Stimulated activated CD8-positive, alpha-beta memory T cell treated with anti-CD3 and anti-CD28 coated beads, Interleukin-4, amount 100 ng/mL, for 24 hours (primary cell): ENCODE results near the gene CACNA1E.

ENCODE experiments used
- DNase-seq: peaks from one replicate; pipeline ENCODE4 v3.0.0-alpha.2; 2020; ENCODE audit warnings: low read depth

The CACNA1E gene

DNA sequence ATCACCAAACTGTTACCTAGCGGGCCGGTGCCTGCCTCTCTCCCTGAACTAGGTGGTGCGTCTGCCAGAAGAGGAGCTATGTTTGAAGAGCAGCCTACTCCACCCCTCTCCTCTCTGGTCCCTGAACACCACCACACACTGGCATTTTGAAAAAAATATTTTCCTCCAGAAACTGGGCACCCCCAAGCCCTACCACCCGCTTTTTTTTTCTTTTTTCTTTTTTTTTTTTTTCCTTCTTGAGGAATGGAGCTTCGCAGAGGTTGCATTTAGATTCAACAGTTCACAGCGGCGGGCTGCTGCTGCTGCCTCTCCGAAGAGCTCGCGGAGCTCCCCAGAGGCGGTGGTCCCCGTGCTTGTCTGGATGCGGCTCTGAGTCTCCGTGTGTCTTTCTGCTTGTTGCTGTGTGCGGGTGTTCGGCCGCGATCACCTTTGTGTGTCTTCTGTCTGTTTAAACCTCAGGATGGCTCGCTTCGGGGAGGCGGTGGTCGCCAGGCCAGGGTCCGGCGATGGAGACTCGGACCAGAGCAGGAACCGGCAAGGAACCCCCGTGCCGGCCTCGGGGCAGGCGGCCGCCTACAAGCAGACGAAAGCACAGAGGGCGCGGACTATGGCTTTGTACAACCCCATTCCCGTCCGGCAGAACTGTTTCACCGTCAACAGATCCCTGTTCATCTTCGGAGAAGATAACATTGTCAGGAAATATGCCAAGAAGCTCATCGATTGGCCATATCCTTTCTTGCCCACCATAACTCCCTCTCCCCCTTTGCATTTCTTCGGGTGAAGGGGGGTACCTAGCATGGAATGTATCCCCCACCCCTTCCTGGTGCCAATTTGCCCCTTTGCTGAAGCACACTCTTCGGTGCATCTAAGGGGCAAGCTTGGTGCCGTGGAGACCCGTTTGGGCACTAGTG is at the start of gene CACNA1E:
Gene CACNA1E (plus strand): TSS at position 233 of the 911 bp plus-strand sequence. CDS start 228 bp downstream, at position 461.
- DNase-seq, result no peak

DNA sequence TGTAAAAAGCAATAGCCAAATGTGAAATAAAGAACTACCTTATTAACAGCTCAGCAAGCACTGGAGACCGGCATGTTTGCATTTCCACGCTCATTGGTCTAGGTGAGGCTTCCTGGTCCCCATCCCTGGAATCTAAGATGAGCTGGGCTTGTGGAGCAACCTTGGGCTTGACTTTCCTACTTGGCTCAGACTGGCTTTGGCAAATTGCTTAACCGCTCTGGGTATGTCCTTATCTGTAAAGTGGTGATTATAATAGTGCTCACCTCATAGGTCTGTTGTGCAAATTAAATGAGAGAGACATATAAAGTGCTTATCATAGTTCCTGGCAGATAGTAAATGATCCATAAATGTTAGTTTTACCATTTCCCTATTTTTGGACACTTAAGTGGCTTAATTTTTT is 49.4 kb upstream of the CACNA1E start:
- DNase-seq, result no peak

DNA sequence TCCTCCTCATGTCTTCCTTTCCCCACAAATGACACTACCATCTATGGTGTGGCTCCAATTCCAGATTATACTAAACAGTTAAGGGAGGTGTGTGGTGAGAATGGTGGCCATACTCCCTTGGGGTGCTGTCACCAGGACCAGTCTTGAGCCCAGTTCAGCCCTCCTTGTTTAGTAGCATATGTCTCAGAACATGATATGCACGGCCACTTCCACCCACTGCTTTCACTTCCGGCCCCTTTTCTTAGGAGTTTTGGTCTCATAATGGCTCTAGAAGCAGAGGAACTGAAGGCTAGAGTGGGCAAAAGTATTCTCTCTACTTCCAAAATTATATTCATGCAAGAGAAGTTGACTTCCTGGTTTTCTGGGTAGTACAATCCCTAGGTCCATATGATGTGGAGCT is 45.3 kb upstream of the CACNA1E start:
- no peak for DNase-seq

DNA sequence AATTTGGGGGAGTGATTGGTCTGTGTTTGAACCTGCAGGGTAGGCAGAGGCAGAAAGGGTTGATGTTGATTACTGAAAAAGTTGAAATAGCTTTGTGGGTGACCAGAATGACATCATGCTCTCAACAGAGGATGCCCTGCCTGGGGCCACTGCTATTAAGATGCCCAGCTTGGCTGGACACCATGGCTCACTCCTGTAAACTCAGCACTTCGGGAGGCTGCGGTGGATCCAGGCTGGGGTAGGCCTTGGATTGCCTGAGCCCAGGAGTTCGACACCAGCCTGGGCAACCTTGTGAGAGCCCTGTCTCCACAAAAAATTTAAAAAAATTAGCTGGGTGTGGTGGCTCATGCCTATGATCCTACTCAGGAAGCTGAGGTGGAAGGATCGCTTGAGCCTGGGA is 42.8 kb upstream of the CACNA1E start:
- DNase-seq, result no peak

DNA sequence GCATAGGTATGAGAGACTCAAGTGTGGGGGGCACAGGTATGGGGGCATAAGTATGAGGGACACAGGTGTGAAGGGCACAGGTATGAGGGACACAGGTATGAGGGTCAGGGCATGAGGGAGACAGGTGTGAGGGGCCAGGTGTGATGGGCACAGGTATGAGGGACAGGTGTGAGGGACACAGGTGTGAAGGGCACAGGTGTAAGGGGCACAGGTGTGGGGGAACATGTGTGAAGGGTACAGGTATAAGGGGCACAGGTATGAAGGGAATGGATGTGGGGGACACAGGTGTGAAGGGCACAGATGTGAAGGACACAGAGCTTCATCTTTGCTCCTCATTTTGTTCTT is 41.2 kb upstream of the CACNA1E start:
- DNase-seq, result no peak

DNA sequence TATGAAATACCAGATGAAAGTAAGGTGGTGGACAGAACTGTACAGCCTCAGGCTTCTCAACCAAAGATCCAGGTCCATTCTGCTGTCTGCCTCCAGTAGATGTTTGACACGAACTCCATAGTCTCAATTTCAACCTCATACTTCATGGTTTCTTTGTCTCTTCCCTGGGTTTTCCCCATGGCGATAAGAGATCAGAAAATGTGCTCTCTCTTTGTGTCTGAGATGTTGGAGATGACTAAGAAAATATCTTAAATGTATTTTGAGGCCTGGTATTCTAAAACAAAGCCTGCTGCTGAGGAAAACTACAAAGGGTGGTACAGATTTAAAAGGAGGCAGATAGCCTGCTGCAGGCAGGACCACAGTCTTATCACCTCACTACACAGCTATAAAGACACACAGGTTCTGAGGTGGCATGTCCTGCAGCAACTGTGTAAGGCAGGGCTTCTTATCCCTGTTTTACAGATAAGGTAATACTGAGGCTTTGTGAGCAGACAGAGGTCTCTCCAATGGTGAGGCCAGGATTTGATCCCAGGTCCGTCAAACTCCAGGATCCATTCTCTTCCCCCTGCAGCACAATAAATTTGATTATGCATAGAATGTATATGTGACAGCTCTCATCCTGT is 40.0 kb upstream of the CACNA1E start:
- DNase-seq, result no peak

DNA sequence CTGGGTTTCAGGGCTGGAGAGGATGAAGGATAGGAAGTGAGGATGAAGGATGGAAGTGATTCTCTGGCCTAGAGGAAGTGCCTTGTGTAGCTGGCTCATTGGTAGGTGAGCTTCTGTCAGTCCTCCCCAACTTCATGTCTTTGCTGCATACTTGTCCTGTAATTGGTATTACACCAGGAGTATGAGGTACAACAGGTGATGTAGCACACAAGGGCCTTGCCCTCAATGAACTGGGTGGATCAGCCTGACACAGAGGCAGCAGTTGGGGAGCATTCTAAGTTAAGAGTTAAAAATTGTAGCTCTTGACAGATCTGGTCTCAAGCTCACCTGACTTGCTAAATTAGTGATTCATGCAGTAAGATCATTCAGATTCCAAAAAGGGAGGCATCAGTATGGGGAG is 37.9 kb upstream of the CACNA1E start:
- DNase-seq, result no peak

DNA sequence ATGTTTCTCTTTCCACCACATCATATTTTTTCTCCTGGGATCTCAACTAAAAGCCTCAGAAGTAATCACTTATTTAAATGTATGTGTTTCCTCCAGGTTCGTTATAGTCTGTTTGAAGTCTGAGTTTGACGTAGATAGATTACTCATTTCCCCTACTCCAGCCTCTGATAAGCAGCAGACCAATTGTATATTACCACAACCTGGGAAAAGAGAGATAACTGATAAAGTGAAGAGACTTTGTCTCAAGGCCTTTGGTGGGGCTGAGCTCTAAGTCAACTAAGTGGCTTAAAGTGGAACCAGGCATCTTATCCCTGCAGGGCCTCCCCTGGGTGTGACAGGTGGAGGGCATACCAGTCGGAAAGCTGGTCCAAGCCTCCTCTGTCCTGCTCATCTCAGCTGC is 34.9 kb upstream of the CACNA1E start:
- no peak for DNase-seq

DNA sequence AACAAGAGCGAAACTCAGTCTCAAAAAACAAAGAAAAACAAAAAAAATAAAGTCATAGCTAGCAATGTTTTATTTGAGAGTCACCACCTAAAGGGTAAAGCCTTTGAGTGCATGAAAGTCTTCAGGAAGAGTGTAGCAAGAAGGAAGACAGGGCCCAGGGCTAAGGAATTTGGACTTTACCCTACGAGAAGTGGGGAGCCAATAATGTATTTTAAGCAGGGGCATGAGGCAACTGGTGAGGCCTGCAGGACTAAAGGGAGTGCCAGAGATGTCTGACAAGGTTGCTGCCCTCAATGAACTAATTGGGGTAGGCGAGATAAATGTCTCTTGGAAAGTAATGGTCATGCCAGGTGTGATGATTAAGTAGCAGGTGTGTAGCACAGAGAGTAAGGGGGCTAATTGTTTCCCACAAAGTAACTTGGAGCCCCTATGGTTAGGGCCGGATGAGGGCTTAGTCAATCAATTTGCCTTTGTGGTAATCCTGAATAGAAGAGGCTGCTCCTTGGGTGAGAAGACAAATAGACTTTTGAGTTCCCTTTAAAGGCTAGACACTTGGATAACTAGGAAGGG is 31.6 kb upstream of the CACNA1E start:
- no peak for DNase-seq

DNA sequence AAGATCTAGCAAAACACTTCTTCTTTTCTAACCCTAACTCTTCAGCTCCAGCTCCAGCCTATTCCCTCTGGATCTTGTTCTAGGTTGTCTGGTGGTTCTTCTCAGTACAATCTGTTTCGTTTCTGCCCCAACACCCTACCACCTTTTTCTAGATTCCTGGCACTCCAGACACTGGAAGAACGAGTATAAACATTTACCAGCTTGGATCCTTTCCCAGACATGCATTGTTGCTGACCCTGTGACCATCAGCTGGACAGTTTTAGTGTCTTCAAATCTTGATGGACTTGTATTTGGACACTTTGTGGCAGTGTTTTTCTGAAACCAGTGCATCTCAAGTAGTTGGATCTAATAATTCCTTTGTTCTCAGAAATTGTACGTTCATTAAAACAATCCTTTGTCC is 30.6 kb upstream of the CACNA1E start:
- no peak for DNase-seq

DNA sequence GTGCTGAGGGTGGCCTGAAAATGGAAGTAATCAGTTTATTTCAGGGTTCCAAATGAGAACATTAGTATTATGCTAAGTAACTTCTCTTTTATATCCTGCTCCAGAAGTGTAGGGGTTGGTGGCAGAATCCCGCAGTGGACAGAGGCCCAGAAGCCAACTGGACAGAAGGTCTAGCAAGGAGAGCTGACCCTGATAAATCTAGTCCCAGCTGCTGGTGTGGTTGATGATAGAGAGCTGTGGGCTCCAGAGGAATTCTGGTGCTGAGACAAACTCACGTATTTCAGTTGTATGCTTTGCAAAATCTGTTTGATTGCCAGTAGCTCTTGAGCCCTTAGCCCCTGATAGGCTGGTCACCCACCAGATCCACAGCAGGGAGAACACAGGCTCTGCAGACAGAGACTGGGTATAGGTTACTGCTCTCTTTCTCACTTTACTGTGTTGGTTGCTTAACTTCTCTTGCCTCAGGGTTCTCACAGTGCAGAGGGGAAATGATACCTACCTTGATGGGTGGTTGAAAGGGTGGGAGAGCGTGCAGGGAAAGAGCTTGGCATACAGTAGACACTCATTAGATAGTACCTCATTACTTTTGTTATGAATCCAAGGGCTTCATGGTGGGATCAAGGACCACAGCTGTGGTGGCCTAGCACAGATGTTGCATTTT is 29.6 kb upstream of the CACNA1E start:
- no peak for DNase-seq

DNA sequence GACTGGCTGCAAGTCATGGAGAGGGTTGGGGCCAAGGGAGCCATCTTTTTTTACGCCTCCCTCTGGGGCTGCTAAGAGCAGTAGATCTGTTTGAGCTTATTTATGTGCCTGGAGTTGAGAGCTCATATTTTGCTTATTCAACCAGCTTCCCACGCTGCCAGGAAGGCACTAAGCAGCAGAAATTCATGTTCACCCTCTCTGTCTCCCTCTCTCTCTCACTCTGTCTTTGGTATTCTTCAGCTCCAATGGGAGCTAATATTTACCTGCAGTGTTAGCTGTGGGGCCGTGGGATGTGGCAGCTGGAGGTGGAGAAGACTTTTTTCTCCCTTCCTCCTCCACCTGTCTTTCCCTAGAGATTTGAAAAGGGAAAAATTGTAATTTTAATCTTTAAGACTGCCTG is 26.8 kb upstream of the CACNA1E start:
- no peak for DNase-seq

DNA sequence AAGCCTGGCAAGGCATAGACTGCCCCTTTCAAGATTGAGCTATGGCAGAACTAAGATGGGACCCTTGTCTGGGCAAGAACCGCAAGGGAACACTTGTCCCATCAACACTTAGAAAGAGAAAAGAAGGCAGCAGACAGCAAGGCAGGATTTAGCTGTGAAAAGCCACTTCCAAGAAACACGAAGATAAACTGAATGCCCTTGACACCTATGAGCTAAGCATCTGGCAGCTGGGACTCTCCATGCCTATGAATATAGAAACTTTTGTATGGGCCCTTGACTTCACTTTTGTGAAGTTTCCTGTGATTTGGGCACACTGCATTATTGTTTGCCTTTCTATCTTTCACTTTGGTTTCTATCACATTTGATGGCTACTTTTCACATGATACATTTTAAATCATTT is 24.9 kb upstream of the CACNA1E start:
- no peak for DNase-seq

DNA sequence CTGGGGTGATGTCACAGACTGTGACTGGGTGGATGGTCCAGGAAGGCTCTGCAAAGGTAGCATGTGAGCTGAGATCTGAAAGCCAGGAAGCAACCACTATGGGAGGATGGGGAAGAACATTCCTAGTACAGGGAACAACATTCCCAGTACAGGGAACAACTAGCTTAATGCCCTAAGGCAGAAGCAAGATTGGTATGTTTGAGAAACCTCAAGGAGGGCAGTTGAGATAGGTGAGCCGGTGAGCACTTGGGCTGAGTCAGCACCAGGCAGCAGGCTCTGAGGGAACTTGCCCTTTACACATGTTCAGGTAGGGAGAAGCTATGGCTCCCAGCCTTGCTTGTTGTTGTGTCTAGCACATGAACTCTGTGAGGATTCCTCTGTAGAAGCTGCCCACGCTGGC is 24.2 kb upstream of the CACNA1E start:
- no peak for DNase-seq

DNA sequence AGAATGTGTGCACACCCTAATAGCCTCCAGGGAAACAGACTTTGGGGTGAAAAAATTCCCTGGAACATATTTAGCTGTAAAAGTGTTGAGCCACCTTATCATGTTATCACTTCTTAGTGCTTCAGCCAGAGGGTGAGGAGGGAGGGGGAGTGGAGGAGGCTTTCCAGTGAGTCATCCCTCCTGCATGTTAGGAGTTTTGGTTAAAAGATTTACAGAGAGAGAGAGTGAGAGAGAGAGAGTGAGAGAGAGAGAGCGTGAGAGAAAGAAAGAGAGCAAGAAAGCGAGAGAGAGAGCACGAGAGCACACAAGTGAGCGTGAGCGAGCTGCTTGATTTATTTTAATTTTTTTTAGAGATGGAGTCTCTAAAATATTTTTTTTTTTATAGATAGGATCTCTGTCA is 13.5 kb upstream of the CACNA1E start:
- no peak for DNase-seq

DNA sequence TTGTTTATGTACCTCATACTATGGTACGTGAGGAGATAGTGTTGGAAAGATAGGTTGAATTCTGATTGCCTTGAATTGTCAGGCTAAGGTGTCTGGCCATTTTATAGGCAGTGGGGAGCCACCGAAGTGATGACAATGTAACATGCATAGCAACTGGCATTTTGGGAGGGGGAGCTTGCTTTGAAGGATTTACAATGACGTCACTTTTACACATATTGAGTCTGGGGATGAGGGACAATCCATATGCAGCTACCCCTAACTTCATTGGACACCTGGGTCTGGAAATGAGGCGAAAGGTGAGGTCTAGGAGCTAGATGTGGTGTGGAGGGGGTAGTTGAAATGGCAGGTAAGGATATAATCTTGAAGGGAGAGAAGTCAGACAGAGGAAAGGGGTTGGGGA is 7.7 kb upstream of the CACNA1E start:
- DNase-seq, result no peak

DNA sequence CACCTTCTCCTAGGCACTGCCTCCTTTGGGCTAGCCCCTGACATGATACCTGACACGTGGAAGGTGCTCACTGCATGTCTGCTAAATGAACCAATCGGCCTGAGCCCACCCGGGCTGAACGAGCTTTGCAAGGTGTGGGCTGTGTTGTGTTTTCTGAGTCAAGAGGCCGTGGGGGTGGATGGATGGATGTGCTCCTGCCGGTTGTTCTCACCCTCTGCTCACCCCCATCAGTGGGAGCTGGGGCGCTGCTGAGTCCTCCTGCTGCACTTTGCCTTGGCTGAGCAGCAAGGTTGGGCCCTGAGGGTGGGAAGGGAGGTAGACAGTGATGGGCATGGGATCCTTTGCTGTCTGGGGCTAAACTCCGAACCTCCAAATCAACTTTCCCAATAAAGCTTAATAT is 6.7 kb upstream of the CACNA1E start:
- DNase-seq, result no peak

DNA sequence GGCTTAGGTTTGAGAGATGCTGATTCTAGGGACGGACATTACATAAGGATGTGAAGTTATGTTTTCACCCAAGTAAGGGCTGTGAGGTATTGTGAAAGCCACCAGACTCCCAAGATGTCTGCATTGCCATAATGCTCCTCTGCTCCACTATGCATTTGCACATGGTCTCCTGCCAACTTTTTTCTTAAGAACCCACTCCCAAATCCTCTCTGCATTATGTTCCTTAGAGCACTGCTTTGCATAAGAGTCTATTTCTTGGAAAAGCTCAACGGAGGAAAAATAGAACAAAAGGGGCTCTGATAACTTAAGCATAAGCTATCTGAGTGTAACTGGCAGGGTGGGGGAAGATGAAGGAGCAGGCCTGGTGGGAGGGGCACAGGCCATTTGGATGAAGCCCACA is 5.0 kb upstream of the CACNA1E start:
- DNase-seq, result no peak

DNA sequence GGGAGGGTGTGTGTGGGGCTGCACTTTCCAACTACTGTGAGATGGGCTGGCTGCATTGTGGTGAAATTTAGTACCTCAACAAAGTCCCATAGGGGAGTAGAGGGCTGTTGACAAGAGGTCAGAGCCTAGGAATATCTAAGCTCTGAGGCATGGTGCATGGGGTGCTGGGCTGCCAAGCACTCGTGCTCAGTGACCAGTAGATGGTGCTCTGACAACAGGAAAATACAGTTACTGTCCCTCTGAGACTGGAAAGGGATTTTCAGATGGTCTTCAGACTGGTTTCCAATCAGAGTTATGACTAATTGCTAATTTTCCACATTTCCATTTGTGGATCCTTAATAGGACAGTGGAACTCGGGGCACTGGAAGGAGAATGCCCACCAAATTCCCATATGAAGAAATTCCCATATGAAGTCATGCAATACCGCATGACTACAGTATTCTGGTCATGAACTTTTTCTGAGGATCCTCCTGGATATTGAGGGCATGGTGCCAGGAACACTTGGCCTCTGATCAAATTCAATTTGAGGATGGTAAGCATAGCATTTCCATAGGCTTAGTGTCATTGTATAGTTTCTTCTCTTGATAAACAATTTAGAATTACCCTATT is 4.1 kb upstream of the CACNA1E start:
- no peak for DNase-seq

DNA sequence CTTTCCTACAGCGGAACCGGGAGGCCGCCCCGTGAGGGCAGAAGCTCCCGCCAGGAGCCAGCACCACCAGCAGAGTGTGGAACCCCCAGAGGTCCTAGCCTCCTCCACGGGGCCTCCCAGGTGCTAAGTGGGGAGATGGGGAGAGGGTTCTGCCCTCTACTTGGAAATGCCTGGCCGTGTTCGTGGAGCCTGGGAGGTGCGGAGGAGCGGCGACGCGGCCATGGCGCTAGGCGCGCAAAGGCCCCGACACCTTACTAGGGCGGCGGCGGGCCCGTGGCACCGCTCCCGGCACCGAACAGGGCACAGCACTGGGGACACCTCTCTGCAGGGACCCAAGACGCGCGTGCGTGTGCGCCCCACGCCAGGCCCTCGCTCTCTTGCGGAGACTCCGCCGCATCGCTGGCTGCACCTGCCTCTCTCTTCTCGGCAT is 1.3 kb upstream of the CACNA1E start:
- no peak for DNase-seq

DNA sequence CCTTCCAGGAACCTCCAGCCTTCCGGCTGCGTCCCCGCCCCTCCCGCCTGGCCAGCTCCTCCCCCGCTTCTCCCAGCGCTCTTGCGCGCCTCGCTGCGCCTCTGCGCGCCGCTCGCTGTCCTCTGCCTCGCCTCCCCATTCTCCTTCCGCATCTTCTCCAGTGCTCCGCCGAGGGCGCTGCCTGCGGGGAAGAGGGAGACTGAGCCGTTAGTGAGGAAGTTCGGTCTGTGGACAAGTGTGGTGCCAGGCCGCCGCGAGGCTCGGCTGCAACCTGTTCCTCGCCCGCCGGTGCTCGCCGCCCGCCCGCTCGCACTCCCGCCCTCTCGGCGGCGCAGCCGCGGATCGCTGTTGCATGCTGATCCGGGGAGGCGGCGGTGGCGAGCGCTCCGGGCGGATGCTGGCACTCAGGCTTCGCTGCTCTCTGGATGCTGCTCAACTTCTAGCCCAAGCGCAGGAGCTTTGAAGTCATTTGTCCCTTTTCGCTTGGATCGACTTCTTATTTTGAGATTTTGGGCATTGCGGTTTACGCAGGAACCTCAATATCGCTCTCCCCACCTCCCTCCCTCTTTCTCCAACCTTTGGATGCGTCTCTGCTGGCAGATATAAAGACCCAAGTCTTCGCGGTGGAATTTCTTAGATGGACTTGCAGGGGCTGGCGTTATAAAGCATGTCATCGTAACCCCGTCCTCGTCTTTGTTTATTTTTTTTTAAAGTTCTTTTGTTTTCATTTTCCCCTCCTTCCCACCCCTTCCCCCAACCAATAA is 614 bp upstream of the CACNA1E start:
- DNase-seq, result no peak

DNA sequence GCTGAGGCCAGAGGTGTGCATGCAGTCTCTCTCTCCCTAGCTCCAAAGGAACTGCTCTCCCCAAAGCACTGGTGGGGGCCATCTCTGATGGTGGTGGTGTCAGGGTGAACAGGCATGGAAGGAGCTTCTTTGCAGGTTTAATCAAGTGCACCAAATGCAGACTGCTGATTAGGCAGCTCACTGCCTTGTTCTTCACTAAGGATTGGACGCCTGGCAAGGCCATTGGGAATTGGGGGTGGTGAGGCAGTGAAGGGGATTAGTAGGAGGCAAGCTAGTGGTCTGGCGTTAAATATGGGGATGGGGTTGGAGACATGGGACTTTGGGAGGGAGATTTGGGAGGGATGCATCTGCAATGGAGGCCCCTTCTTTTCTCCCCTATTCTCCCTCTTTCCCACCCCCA is 1.5 kb downstream of the CACNA1E start:
- DNase-seq, result no peak
